ENCODE data around the gene IFNAR1. TPM values are rescaled to one million over a fixed set of nuclear protein-coding genes. Genes with fewer than 3 reads are reported as not detected.

The IFNAR1 gene
- total and polyA plus RNA-seq, 9 of the 15 experiments (the other 6 are each of a cell fraction or from before 2014, with no cell fraction given), result 8.6 to 31.8 (median 14.8) TPM

DNA sequence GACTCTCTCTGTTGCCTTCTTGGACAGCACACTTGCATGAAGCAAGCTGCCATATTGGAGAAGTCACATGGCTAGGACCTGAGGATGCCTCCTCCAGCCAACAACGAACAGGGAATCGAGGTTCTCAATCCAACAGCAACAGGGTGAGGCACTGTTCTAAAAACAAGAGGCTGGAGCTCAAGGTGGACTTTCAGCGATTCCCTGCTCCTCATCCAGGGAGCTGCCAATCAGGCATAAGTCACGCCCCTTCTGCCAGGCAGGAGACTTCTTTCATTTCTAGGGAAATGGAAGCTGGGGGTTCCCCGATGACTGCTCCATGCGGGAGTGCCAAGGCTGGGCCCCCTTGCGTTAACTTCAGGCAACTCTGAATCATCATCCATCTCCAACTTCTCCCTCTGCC lies 22.7 kb upstream of the IFNAR1 start:
- H4K20me1 ChIP-seq (replicated peaks; ENCODE audit: control insufficient read depth, insufficient read depth, low read length), result no peaks in the 10 kb centered on the region
- in situ Hi-C loops (cut with MboI) (no loop called here), intact Hi-C loops (cut with micrococcal nuclease) (no loop called here)
- WGBS (ENCODE audit: insufficient coverage, low coverage, missing lambda C conversion rate), result 92% methylated on average over 7 of the region's 7 CpGs
- H3K79me2 ChIP-seq (ENCODE audit: control insufficient read depth, insufficient read depth, low read length), result no peaks in the 10 kb centered on the region
- no peaks in the 10 kb centered on the region for H3K9me3 ChIP-seq (replicated peaks; ENCODE audit: control insufficient read depth, insufficient read depth, low read depth, low read length)
- BruUV-seq (replicated peaks), result no TSS peak
- H3K4me3 ChIP-seq, result no peak overlapping the region
- H3K27ac ChIP-seq (ENCODE audit: extremely low read depth, low read depth, low read length), result peak overlapping the region; percentile 67; the same call in 1 of the 3 replicates
- no peak overlapping the region for H3K9ac ChIP-seq (ENCODE audit: insufficient read depth in 1 of 2, low read depth in 2 of 2, low read length in 2 of 2)
- H3K27me3 ChIP-seq (ENCODE audit: control insufficient read depth in 2 of 2, insufficient read depth in 2 of 2, low read length in 2 of 2), result no peaks in the 10 kb centered on the region
- DNase-seq (ENCODE audit: extremely low read depth in 1 of 4, low spot score in 3 of 4) (no peak), FAIRE-seq (no peak), ATAC-seq (no peak)
- peak overlapping the region; percentile 79 for H2AFZ ChIP-seq (ENCODE audit: low read depth, low read length)
- H3K4me2 ChIP-seq (ENCODE audit: insufficient read depth, low read length), result no peak overlapping the region
- CTCF ChIA-PET (ENCODE audit: low intra/inter-chr PET ratio), result no interaction called here
- POLR2A ChIA-PET, result interaction anchor here (3.4 kb wide), 1 partner anchor 12 kb away, joined by 13 read pairs; no protein-coding TSS in a partner anchor
- peaks cover 14 to 48% of the 10 kb centered on the region in 2 experiments for H3K4me1 ChIP-seq (replicated peaks in 1 of 2; ENCODE audit: control insufficient read depth in 2 of 2, insufficient read depth in 2 of 2, low read length in 2 of 2)
- H3K9me1 ChIP-seq (ENCODE audit: control insufficient read depth, insufficient read depth, low read length), result no peaks in the 10 kb centered on the region
- no peaks in the 10 kb centered on the region for H3K36me3 ChIP-seq (ENCODE audit: control insufficient read depth, insufficient read depth, low read length)
- TF ChIP-seq, protein P1, sequence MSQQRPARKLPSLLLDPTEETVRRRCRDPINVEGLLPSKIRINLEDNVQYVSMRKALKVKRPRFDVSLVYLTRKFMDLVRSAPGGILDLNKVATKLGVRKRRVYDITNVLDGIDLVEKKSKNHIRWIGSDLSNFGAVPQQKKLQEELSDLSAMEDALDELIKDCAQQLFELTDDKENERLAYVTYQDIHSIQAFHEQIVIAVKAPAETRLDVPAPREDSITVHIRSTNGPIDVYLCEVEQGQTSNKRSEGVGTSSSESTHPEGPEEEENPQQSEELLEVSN (IDR thresholded peaks at IDR 0.05; ENCODE audit: borderline replicate concordance in 1 of 2, extremely low read depth in 1 of 2, insufficient read depth in 1 of 2, insufficient read length in 1 of 2, low read depth in 1 of 2, low read length in 1 of 2, poor library complexity in 1 of 2, severe bottlenecking in 1 of 2), result no peak
- TF ChIP-seq, protein P2, sequence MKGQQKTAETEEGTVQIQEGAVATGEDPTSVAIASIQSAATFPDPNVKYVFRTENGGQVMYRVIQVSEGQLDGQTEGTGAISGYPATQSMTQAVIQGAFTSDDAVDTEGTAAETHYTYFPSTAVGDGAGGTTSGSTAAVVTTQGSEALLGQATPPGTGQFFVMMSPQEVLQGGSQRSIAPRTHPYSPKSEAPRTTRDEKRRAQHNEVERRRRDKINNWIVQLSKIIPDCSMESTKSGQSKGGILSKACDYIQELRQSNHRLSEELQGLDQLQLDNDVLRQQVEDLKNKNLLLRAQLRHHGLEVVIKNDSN (CRISPR knock-in tag; IDR thresholded peaks at IDR 0.05), result peak; percentile 51
- TF ChIP-seq KAT2B (IDR thresholded peaks at IDR 0.05; ENCODE audit: low read depth, low read length), result no peak
- TF ChIP-seq CREB1 (IDR thresholded peaks at IDR 0.05), result no peak
- TF ChIP-seq CREB1 (CRISPR knock-in tag; IDR thresholded peaks at IDR 0.05), result no peak
- no peak for TF ChIP-seq FUS (optimal IDR thresholded peaks at IDR 0.05; ENCODE audit: low read depth, low read length)
- TF ChIP-seq, protein P3, sequence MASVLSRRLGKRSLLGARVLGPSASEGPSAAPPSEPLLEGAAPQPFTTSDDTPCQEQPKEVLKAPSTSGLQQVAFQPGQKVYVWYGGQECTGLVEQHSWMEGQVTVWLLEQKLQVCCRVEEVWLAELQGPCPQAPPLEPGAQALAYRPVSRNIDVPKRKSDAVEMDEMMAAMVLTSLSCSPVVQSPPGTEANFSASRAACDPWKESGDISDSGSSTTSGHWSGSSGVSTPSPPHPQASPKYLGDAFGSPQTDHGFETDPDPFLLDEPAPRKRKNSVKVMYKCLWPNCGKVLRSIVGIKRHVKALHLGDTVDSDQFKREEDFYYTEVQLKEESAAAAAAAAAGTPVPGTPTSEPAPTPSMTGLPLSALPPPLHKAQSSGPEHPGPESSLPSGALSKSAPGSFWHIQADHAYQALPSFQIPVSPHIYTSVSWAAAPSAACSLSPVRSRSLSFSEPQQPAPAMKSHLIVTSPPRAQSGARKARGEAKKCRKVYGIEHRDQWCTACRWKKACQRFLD (CRISPR knock-in tag; IDR thresholded peaks at IDR 0.05), result no peak
- TF ChIP-seq, protein P4, sequence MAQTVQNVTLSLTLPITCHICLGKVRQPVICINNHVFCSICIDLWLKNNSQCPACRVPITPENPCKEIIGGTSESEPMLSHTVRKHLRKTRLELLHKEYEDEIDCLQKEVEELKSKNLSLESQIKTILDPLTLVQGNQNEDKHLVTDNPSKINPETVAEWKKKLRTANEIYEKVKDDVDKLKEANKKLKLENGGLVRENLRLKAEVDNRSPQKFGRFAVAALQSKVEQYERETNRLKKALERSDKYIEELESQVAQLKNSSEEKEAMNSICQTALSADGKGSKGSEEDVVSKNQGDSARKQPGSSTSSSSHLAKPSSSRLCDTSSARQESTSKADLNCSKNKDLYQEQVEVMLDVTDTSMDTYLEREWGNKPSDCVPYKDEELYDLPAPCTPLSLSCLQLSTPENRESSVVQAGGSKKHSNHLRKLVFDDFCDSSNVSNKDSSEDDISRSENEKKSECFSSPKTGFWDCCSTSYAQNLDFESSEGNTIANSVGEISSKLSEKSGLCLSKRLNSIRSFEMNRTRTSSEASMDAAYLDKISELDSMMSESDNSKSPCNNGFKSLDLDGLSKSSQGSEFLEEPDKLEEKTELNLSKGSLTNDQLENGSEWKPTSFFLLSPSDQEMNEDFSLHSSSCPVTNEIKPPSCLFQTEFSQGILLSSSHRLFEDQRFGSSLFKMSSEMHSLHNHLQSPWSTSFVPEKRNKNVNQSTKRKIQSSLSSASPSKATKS (CRISPR knock-in tag; IDR thresholded peaks at IDR 0.05), result no peak
- TF ChIP-seq, protein P5, sequence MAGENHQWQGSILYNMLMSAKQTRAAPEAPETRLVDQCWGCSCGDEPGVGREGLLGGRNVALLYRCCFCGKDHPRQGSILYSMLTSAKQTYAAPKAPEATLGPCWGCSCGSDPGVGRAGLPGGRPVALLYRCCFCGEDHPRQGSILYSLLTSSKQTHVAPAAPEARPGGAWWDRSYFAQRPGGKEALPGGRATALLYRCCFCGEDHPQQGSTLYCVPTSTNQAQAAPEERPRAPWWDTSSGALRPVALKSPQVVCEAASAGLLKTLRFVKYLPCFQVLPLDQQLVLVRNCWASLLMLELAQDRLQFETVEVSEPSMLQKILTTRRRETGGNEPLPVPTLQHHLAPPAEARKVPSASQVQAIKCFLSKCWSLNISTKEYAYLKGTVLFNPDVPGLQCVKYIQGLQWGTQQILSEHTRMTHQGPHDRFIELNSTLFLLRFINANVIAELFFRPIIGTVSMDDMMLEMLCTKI (IDR thresholded peaks at IDR 0.05; ENCODE audit: partially characterized antibody), result no peak
- peak; percentile 31; the same call in 1 of the 2 replicates for TF ChIP-seq ZC3H4 (CRISPR knock-in tag; IDR thresholded peaks at IDR 0.05; ENCODE audit: borderline replicate concordance)
- peak in 1 of 3 experiments; percentile 49 for TF ChIP-seq YY1 (IDR thresholded peaks at IDR 0.05; ENCODE audit: borderline replicate concordance in 1 of 3, control insufficient read depth in 1 of 3, extremely low read depth in 1 of 3, insufficient read depth in 3 of 3, insufficient read length in 1 of 3, insufficient replicate concordance in 2 of 3, low read depth in 1 of 3, low read length in 2 of 3)
- TF ChIP-seq, protein P6, sequence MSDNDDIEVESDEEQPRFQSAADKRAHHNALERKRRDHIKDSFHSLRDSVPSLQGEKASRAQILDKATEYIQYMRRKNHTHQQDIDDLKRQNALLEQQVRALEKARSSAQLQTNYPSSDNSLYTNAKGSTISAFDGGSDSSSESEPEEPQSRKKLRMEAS (CRISPR knock-in tag; IDR thresholded peaks at IDR 0.05), result 0 out of 2 replicates have a peak, but pooled peaks have one; percentile 17
